ENCODE results near the gene MARCO. TPM values are rescaled to one million over a fixed set of nuclear protein-coding genes. Genes with fewer than 3 reads are reported as not detected.
"Not testable (repeated sequence)": the region's sequence is repeated elsewhere in the genome, so short reads cannot be mapped to it uniquely, and the experiment has no call there.

MARCO gene
- polyA plus RNA-seq, 6 donors from 2014 or later = 0.29 TPM; not detected in 5

DNA sequence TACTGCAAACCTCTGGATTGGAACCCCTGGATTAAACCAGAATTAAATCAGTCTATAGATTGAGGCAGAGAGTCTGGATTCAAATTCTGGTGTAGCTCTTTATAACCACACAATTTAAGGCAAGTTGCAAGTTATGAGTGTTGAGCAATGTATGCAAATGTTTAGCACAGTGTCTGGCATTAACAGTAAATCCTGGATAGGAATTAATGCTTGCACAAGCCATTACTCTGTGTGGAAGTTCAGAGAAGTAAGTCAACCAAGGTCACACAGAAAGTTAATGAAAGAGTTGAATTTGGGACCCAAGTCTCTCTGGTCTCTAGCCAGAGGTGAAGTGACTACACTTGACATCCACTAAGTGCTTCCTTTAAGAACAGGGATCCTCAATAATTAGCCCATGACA is 2.0 kb upstream of the MARCO start:
- Mint-ChIP-seq H3K4me3 (no peak overlapping the region), H3K4me1 (peaks cover 0 to 5% (median 4%) of the 10 kb centered on the region in 3 donors), H3K36me3 (no peaks in the 10 kb centered on the region), H3K27ac (no peak overlapping the region), H3K27me3 (peaks cover 3 to 20% (median 17%) of the 10 kb centered on the region in 3 donors), H3K9me3 (no peaks in the 10 kb centered on the region)
- DNase-seq (no peak), ATAC-seq (ENCODE audit: low read depth in 2 of 2) (no peak)

- no peak for DNase-seq
- peaks cover 3 to 20% (median 17%) of the 10 kb centered on the region in 3 donors for H3K27me3 Mint-ChIP-seq
- H3K4me3 Mint-ChIP-seq = peak overlapping the region in 1 of 8 donors; percentile 30
- H3K9me3 Mint-ChIP-seq = no peaks in the 10 kb centered on the region
- no peak overlapping the region for H3K27ac Mint-ChIP-seq
- H3K4me1 Mint-ChIP-seq = peaks cover 0 to 5% (median 4%) of the 10 kb centered on the region in 3 donors
- ATAC-seq (ENCODE audit: low read depth in 2 of 2) = no peak
- no peaks in the 10 kb centered on the region for H3K36me3 Mint-ChIP-seq
Observed at GRCh38 chr2:118940486-118941120, 1.4 kb upstream of the MARCO start.

DNA sequence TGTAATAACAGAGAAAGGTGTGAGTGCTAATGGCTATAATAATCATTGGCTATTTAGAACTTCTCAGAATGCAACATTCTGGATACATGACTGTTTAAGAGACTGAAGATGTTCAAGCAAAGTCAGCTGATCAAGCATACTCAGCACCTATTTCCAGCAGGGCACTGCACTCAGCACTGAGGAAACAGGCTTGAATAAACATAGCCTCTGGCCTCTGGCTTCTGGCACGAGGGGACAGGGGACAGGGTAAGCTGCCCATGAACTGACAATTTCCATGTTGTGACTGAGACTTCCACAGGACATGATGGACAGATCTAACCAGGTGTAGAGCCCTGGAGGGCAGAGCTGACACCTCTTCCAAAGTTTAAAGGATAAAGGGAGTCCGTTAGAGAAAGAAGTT is 1.3 kb downstream of the MARCO start:
- Mint-ChIP-seq H3K4me3 (no peak overlapping the region), H3K4me1 (peaks cover 0 to 5% (median 4%) of the 10 kb centered on the region in 3 donors), H3K9me3 (no peaks in the 10 kb centered on the region), H3K27ac (peak overlapping the region in 1 of 6 donors; percentile 34), H3K36me3 (no peaks in the 10 kb centered on the region), H3K27me3 (peaks cover 7 to 20% (median 17%) of the 10 kb centered on the region in 3 donors)
- DNase-seq (no peak), ATAC-seq (ENCODE audit: low read depth in 2 of 2) (no peak)

GRCh38 chr2:118945881-118946280 is 3.9 kb downstream of the MARCO start:
- Mint-ChIP-seq H3K4me3 (no peak overlapping the region), H3K36me3 (no peaks in the 10 kb centered on the region), H3K9me3 (peaks cover 0 to 2% (median 0%) of the 10 kb centered on the region in 7 donors), H3K4me1 (peaks cover 0 to 2% (median 1%) of the 10 kb centered on the region in 3 donors), H3K27me3 (peaks cover 4 to 19% (median 17%) of the 10 kb centered on the region in 3 donors), H3K27ac (no peak overlapping the region)
- no peak for DNase-seq
- ATAC-seq (ENCODE audit: low read depth in 2 of 2) = no peak

- ATAC-seq (ENCODE audit: low read depth in 2 of 2); H3K4me3 Mint-ChIP-seq; H3K4me1 Mint-ChIP-seq; H3K27ac Mint-ChIP-seq; H3K9me3 Mint-ChIP-seq; H3K36me3 Mint-ChIP-seq; DNase-seq: not testable (repeated sequence)
- peaks cover 4 to 24% (median 24%) of the 10 kb centered on the region in 3 donors for H3K27me3 Mint-ChIP-seq
Observed at GRCh38 chr2:118948266-118948665, 6.3 kb downstream of the MARCO start.

- no peak overlapping the region for H3K4me3 Mint-ChIP-seq
Observed at GRCh38 chr2:118954297-118955060, 12.5 kb downstream of the MARCO start.

GRCh38 chr2:118965737-118966136 is 23.7 kb downstream of the MARCO start:
- peaks cover 14 to 30% (median 22%) of the 10 kb centered on the region in 3 donors for H3K27me3 Mint-ChIP-seq
- no peaks in the 10 kb centered on the region for H3K36me3 Mint-ChIP-seq
- H3K4me1 Mint-ChIP-seq = no peaks in the 10 kb centered on the region
- H3K4me3 Mint-ChIP-seq = no peak overlapping the region
- H3K9me3 Mint-ChIP-seq = peaks cover 0 to 17% (median 3%) of the 10 kb centered on the region in 7 donors
- no peak for DNase-seq
- H3K27ac Mint-ChIP-seq = no peak overlapping the region
- ATAC-seq (ENCODE audit: low read depth in 2 of 2) = no peak

More at GRCh38 chr2:118954297-118955060, 12.5 kb downstream of the MARCO start:
- peaks cover 0 to 24% (median 24%) of the 10 kb centered on the region in 3 donors for H3K27me3 Mint-ChIP-seq
- no peaks in the 10 kb centered on the region for H3K4me1 Mint-ChIP-seq
- ATAC-seq (ENCODE audit: low read depth in 2 of 2) = no peak
- H3K36me3 Mint-ChIP-seq = peaks cover 7 to 9% of the 10 kb centered on the region in 2 donors
- peaks cover 11 to 50% (median 29%) of the 10 kb centered on the region in 7 donors for H3K9me3 Mint-ChIP-seq
- DNase-seq = no peak
- H3K27ac Mint-ChIP-seq = no peak overlapping the region

DNA sequence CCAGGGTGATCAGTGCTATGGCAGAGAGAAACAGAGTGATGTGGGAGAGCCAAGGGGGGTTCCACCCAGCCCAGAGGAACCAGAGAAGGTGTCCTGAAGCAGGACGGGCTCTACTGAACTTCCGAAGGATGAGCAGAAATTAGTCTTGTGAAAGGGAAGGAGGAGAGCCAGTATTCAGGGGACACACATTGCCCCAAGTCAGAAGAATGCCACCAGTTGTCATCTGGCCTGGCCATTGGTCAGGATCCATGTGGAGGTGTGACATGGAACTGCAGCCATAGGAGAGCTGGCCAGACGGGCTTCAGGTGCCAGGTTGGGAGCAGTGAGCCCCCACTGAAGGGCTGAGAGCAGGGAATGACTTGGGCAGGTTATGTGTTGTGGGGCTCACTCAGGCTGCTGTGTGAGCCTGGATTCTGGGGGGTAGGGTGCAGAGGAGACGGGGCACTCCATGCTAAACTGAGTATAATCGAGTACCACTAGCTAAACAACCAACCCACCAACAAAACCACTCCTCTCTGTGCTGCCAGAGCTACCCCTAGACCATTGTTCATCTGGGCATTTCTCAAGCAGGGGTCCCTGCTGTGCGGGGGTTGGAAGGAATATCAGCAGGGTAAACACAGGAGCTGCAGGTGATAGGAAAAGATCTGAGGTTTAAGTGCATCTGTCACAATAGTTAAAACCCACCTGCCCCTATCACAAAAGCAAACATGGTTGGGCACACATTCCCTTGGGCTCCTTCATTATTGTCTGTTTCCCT is 25.3 kb downstream of the MARCO start:
- H3K4me1 Mint-ChIP-seq = no peaks in the 10 kb centered on the region
- no peak for ATAC-seq (ENCODE audit: low read depth in 2 of 2)
- H3K27me3 Mint-ChIP-seq = peaks cover 14 to 31% (median 29%) of the 10 kb centered on the region in 3 donors

DNA sequence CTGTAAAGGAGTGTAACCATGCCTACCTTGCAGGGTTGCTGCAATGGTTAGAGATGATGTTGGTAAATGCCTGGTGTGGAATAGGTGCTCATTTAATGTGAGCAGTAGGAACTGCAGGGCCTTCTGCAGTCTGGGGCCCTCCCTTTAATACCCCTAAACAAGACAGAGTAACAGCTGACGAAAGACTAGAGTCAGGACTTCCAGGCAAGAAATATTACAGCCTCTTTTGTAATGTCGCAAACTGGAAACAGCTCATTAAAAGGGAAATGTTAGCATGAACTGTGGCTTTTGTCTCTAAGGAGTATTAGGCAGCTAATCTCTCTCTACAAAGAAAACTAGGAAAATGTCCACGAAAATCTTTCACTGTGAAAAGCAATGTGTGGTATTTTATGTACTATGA is 26.0 kb downstream of the MARCO start:
- H3K27ac Mint-ChIP-seq = no peak overlapping the region
- H3K36me3 Mint-ChIP-seq = no peaks in the 10 kb centered on the region
- peaks cover 15 to 31% (median 25%) of the 10 kb centered on the region in 3 donors for H3K27me3 Mint-ChIP-seq
- ATAC-seq (ENCODE audit: low read depth in 2 of 2) (no peak), DNase-seq (no peak)
- H3K9me3 Mint-ChIP-seq = peaks cover 0 to 3% (median 0%) of the 10 kb centered on the region in 7 donors
- H3K4me1 Mint-ChIP-seq = no peaks in the 10 kb centered on the region
- no peak overlapping the region for H3K4me3 Mint-ChIP-seq

More for the DNA sequence above, 25.3 kb downstream of the MARCO start:
- H3K36me3 Mint-ChIP-seq = no peaks in the 10 kb centered on the region
- no peak for DNase-seq
- H3K9me3 Mint-ChIP-seq = peaks cover 0 to 5% (median 0%) of the 10 kb centered on the region in 7 donors
- no peak overlapping the region for H3K4me3 Mint-ChIP-seq
- no peak overlapping the region for H3K27ac Mint-ChIP-seq

DNA sequence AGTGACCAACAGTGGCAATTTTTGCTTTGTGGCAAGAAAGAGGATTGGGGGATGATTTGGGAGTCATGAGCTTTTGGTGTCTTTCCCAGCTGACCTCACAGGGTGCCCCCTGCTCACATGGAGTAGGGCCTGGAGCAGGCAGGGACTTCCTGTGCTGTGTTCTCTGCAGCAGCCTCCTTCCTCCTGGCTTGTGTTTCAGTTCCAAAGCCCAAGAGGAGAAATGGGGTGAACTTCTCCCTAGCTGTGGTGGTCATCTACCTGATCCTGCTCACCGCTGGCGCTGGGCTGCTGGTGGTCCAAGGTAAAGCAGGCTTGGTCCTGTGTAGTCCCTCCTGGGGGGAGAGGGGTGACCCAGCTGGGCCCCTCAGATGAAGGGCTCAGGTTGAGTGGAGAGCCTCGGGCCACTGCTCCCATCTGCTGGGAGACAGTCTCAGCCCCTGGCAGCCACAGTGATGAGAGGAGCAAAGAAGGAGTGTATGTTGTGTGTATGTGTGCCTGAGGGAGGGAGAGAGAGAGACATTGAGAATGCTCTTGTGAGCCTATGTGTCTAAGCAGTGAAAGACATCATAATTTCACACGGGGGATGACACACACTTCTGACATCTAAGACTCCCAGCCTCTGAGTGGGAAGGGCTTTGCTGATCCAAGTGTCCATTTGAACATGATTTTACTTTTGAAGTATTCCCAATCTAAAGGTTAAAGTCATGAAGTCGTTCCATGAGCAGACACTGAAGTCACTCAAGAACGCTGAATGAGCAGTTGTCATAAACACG is 27.2 kb downstream of the MARCO start:
- Mint-ChIP-seq H3K9me3 (peaks cover 0 to 3% (median 0%) of the 10 kb centered on the region in 7 donors), H3K4me3 (peak overlapping the region in 1 of 8 donors; percentile 76), H3K27me3 (peaks cover 18 to 36% (median 30%) of the 10 kb centered on the region in 3 donors), H3K36me3 (no peaks in the 10 kb centered on the region), H3K27ac (no peak overlapping the region), H3K4me1 (no peaks in the 10 kb centered on the region)
- DNase-seq (no peak), ATAC-seq (ENCODE audit: low read depth in 2 of 2) (no peak)

DNA sequence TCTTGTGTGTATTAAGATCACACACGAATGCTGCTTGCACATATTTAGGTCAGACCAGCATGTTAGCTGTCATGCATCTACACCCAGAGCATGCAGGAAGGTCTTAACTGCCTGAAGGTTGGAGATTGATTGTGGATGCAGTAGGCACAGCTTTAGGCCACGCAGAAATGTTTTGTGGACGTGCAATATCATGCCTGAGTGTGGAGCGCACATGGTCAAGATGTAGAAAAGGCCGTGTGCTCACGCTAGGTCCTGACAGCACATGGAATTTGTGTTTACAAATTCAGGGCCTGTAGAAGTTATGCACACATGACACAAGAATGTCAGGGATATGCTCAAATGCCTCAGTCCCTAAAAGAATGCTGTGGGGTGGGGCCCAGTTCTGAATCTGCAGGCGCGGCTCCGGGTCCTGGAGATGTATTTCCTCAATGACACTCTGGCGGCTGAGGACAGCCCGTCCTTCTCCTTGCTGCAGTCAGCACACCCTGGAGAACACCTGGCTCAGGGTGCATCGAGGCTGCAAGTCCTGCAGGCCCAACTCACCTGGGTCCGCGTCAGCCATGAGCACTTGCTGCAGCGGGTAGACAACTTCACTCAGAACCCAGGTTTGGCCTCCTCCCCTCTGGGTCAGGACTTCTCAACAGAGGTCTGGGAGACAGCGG is 27.9 kb downstream of the MARCO start:
- Mint-ChIP-seq H3K9me3 (peaks cover 0 to 3% (median 0%) of the 10 kb centered on the region in 7 donors), H3K36me3 (no peaks in the 10 kb centered on the region), H3K27ac (no peak overlapping the region), H3K27me3 (peaks cover 18 to 34% (median 34%) of the 10 kb centered on the region in 3 donors), H3K4me3 (no peak overlapping the region), H3K4me1 (no peaks in the 10 kb centered on the region)
- DNase-seq (no peak), ATAC-seq (ENCODE audit: low read depth in 2 of 2) (no peak)

DNA sequence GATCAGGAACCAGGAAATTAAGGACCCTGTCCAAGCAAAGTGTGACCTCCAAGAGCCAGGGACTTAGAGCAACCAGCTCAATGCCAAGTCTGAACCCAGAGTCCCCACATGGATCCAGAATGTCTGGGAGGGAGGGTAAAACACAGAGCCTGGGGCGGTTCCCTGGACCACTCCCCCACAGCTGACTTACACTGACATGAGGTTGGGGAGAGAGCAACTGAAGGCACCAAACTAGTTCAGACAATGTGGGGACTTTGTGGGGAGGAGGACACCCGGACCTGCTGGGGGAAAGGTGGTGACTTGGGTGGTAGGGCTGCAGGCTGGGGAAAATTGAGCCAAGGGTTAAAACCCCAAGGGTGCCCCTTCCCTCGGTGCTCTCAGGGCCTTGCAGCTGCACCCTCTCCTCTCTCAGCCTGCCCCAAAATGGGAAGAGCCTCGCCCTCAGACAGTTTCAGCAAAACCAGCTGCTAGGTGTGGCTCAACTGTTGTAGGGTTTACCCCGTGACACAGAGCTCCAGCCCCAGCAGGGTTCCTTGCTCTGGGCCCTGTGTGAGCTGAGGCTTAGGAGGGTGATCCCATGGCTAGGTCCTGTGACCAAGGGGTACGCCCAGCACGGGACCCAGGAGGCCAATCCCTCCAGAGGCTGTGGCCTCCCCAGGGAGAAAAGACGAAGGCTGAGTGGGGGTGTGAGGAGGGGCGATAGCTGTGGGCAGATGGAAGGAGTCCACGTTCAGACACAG is 28.6 kb downstream of the MARCO start:
- ATAC-seq (ENCODE audit: low read depth in 2 of 2) (no peak), DNase-seq (no peak)
- no peak overlapping the region for H3K27ac Mint-ChIP-seq
- peaks cover 21 to 33% (median 30%) of the 10 kb centered on the region in 3 donors for H3K27me3 Mint-ChIP-seq
- peaks cover 0 to 7% (median 0%) of the 10 kb centered on the region in 7 donors for H3K9me3 Mint-ChIP-seq
- no peaks in the 10 kb centered on the region for H3K4me1 Mint-ChIP-seq
- no peaks in the 10 kb centered on the region for H3K36me3 Mint-ChIP-seq
- no peak overlapping the region for H3K4me3 Mint-ChIP-seq
